Measurements from ENCODE around the gene TMEM39A.

Gene TMEM39A

GRCh38 chr3:119444590-119444989 is 18.8 kb downstream of the TMEM39A start:
- no peak for DNase-seq

DNA sequence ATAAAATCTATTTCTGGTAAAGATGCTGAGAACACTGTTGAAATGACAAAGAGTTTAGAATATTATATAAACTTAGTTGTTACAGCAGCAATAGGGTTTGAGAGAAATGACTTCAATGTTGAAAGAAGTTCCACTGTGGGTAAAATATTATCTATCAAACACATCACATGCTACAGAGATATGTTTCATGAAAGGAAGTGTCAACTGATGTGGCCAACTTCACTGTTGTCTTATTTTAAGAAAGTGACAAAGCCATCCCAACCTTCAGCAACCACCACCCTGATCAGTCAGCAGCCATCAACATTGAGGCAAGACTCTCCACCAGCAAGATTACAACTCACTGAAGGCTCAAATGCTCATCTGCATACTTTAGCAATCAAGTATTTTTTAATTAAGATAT is 20.2 kb downstream of the TMEM39A start:
- no peak for DNase-seq

DNA sequence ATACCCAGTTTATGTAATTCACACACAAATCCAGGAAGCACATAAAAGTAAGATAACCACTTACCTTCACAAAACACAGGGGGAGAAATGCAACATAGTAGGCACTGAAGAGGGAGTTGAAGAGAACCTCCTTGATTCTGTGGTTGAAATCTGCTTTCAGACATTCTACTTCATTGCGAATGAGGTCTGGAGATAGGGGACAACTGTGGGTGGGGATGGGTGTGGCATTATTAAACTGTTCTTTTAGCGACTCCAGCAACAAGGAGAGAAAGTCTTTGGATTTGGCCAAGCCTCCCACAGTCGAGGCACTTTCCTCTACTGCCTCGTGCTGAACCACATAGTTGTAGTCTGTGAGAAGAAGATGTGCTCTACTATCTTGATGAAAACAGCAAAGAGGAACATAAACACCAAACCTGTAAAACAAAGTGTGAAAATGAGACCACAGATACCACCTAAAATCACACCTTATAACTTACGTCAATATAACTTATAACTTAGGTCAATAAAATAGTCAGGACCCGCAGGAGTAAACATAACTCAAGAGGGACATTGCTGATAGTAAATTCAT is 25.6 kb downstream of the TMEM39A start:
- DNase-seq = no peak

DNA sequence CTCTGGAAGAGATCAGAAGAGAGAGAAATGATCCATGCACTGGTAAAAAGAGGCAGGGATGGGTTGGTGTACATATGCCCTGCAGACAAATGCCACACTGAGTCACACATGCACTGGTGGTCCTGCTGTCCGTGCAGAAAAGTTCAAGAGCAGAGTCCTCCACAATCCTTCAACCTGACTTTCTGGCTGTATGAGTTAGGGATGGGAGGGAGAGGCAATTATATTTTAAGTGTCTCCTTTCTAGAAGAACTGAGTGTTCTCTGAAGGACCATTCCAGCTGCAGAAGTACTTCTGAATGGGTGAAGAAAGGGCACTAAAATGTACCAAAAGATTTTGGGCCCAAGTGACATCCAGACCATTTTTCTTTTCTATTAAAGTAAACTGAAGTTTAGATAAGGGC is 26.4 kb downstream of the TMEM39A start:
- DNase-seq = no peak

DNA sequence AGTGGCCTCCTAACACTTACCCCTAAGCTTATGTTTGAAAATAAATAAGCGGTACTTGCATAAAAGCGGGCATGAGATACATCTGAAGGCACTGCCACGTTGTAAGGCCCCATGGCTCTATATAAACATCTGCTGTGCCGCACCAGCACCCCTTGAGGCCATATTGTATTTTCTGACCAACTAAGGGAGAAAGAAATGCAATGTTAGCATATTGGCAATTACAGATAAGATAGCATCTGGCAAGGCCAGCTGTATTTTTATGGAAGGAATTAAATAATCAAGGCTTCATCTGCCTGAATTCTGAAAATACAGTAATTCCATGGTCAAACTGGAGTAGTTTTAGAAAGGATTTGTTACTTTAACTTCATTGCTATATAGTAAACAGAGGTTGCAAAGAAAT is 28.7 kb downstream of the TMEM39A start:
- DNase-seq = no peak

GRCh38 chr3:119433613-119434325 is 29.6 kb downstream of the TMEM39A start:
- DNase-seq = no peak

DNA sequence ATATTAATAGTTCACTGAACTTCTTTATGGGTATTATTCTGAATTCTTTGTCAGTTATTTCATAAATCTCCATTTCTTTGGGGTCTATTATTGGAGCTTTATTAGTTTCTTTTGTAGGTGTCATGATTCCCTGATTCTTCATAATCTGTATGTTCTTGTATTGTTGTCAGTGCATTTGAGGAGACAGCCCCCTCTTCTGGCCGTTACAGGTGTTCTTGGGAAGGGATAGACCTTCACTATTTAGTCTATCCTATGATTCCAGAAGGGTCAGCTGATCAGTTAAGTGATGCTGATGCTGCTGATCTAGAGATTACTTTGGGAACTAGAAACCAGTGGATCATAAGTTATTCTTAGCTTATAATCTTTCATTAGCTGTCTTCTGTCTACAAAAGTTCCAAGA is 34.9 kb downstream of the TMEM39A start:
- DNase-seq = no peak

DNA sequence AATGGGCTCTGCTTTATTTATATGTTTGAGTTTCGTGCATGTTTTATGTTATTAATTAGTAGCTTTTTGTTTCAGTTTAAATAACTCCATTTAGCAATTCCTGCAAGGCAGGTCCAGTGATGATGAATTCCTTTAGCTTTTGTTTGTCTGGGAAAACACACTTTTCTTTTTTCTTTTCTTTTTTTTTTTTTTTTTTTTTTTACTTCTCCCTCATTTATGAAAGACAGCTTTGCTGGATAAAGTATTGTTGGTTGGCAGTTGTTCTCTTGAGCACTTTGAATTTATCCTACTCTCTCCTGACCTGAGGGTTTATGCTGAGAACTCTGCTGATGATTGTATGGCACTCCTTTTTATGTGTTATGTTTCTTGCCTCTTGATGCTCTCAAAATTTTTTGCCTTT is 35.7 kb downstream of the TMEM39A start:
- DNase-seq = no peak

DNA sequence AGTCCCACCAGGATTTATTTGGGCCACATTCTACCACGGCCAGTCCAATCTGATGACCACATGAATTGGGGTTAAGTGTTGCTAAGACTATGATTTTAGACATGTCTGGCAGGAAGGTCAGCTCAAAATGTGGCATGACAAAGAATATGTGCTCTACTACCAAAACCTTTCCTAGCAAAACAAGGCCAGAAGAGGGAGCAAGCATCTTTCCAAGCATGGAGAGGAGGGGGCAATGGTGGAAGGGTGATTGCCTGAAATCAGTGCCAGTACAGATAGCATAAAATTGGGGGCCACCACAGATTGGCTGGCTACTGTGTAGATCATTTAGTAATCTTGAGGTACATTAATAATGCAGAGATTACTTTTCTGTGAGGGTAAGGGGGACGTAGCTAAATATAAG is 43.2 kb downstream of the TMEM39A start:
- DNase-seq = no peak

DNA sequence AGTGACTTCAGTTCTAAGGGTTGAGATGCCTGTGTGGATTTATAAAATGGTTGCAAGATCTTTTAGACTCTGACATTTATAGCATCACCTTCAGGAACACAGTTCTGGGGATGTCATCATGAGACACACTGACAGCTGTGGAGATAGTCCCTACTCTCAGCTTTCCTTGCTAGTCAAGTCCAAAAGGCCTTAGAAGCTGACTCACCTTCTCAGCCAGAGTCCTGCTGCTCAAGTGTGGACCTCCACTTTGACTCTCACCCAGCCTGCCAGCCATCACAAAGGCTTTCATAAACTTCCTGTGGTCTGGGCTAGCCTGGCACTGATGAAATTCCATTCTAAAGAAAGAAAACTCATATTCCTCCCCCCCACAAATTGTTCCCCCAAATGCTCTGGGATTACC is 44.8 kb downstream of the TMEM39A start:
- DNase-seq = no peak

GRCh38 chr3:119417771-119418512 is 45.5 kb downstream of the TMEM39A start:
- DNase-seq = no peak

DNA sequence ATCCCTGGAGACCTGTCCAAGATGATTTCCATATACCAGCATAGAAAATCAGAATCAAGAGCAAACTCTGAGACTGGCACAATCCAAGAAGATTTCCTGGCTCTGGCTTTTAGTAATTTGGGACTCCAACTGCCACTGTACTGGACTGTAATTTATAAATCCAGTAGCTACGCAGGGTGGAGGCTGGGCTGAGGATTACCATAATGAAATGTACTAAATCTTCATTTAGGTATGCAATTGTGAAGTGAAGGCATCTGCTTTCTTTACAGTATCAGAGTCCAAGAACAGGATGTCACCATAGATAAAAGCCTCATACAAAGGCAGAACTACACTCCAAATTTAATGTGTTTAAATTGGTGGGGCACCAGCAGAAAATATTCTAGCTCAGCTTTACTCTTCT is 46.5 kb downstream of the TMEM39A start:
- no peak for DNase-seq

- no peak for DNase-seq
These were observed 49.7 kb downstream of the TMEM39A start for GRCh38 chr3:119413603-119414280.

GRCh38 chr3:119409844-119410243 is 53.6 kb downstream of the TMEM39A start:
- DNase-seq = no peak

GRCh38 chr3:119408243-119408950 is 55.0 kb downstream of the TMEM39A start:
- DNase-seq = no peak

- DNase-seq = no peak
These were observed 58.1 kb downstream of the TMEM39A start for GRCh38 chr3:119405315-119405714.

- DNase-seq = no peak
These were observed 60.2 kb downstream of the TMEM39A start for GRCh38 chr3:119403201-119403600.

DNA sequence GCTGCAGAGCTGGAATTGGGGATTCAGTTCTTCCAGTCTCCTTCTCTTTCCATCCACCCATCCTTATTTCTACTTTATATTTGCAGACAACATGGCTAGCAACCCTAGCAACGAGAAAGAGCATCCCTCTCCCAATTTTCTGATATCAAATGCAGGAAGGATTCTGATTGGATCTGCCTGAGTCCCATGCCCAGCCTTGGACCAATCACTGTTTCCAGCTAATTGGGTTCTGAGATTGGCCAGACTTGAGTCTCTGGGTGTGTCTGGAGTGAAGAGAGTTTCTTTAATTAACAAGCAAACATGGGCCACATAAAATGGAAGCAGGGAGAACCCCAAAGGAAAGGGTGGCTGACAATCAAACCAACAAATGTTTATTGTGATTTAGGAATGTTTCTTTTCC is 60.6 kb downstream of the TMEM39A start:
- no peak for DNase-seq

GRCh38 chr3:119401503-119402440 is 61.6 kb downstream of the TMEM39A start:
- no peak for DNase-seq

- DNase-seq = no peak
These were observed 62.3 kb downstream of the TMEM39A start for GRCh38 chr3:119401069-119401468.

- DNase-seq = no peak
These were observed 62.9 kb downstream of the TMEM39A start for GRCh38 chr3:119400466-119400865.

GRCh38 chr3:119396870-119397269 is 66.5 kb downstream of the TMEM39A start:
- no peak for DNase-seq
